Measurements from ENCODE around the gene NFKBIA. TPM values are rescaled to one million over a fixed set of nuclear protein-coding genes. Genes with fewer than 3 reads are reported as not detected.

Gene NFKBIA
- total RNA-seq, 4 donors from 2014 or later, result 362 to 1,916 (median 456) TPM

DNA sequence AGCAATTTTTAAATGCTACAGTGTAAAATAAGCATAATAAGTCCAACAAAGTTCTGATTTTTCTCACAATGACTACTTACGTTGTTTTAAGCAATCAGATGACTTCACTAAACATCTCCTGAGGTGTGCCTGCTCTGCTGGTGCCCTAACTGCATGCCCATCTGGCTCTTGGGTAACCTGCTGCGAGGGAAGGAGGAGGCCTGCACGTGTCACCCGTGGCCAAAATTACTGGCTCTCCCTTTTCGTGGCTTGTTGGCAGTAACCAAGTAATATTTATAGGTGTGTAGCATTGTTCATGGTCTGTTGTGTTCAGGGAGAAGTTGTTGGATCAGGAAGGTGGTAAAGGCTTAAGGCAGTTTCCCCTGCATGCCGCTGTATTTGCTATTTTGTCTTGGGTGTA is 6.3 kb upstream of the NFKBIA start:
- no peak for TF ChIP-seq EP300 (IDR thresholded peaks at IDR 0.05; ENCODE audit: low read depth)
- TF ChIP-seq, protein P1, sequence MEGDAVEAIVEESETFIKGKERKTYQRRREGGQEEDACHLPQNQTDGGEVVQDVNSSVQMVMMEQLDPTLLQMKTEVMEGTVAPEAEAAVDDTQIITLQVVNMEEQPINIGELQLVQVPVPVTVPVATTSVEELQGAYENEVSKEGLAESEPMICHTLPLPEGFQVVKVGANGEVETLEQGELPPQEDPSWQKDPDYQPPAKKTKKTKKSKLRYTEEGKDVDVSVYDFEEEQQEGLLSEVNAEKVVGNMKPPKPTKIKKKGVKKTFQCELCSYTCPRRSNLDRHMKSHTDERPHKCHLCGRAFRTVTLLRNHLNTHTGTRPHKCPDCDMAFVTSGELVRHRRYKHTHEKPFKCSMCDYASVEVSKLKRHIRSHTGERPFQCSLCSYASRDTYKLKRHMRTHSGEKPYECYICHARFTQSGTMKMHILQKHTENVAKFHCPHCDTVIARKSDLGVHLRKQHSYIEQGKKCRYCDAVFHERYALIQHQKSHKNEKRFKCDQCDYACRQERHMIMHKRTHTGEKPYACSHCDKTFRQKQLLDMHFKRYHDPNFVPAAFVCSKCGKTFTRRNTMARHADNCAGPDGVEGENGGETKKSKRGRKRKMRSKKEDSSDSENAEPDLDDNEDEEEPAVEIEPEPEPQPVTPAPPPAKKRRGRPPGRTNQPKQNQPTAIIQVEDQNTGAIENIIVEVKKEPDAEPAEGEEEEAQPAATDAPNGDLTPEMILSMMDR (IDR thresholded peaks at IDR 0.05), result no peak
- TF ChIP-seq POLR2A (IDR thresholded peaks at IDR 0.05), result no peak
- no peak for TF ChIP-seq POLR2AphosphoS5 (IDR thresholded peaks at IDR 0.05)
- no peak overlapping the region for H3K4me3 ChIP-seq
- H3K9me3 ChIP-seq, result no peaks in the 10 kb centered on the region
- no peak overlapping the region for H3K27ac ChIP-seq
- WGBS, 2 donors (ENCODE audit: low coverage in 1 of 2), result 86 to 87% methylated on average over 3 to 6 of the region's 6 CpGs
- H3K27me3 ChIP-seq, result no peaks in the 10 kb centered on the region
- intact Hi-C loops (cut with DNase I; ENCODE audit: low total_unique reads), result loop anchor here (10.0 kb wide), 1 partner anchor 146 kb away; no protein-coding TSS in a partner anchor
- DNase-seq, result no peak
- H3K36me3 ChIP-seq, result no peaks in the 10 kb centered on the region
- peaks cover 7 to 22% (median 11%) of the 10 kb centered on the region in 4 donors for H3K4me1 ChIP-seq
- in situ Hi-C loops (cut with MboI; ENCODE audit: low pct_ligation_motif_present in 1 of 4, low pct_unique_long_range_greater_than_20kb in 1 of 4, low sequenced_read_pairs in 3 of 4), result loop anchor here (5.0 to 25.0 kb wide), 8 partner anchors 124 to 699 kb away; partner anchors contain the start of genes BAZ1A (in 1 of the 4), CFL2 (in 1 of the 4), PPP2R3C (in 1 of the 4) and PRORP (in 1 of the 4)

DNA sequence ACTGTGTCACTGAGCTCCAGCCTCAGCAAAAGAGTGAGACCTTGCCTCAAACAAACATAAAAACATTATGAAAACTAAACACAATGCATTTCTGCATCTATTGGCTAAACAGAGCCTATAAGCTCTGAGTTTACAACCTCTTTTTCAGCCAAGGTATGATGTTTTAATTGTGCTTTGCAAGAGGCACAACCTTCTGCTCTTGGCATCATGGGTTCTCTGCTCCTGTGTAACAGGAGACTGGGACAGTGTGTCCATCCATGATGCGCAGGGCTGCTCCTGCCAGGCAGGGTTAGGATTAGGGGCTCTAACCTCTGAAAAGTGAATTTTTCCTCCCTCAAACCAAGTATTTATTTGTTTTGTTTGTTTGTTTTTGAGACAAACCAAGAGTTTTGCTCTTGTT is 5.0 kb upstream of the NFKBIA start:
- in situ Hi-C loops (cut with MboI; ENCODE audit: low pct_ligation_motif_present in 1 of 4, low pct_unique_long_range_greater_than_20kb in 1 of 4, low sequenced_read_pairs in 3 of 4), result loop anchor here in 3 of 4 donors (10.0 to 25.0 kb wide), 5 partner anchors 115 to 697 kb away; partner anchors contain the start of genes PSMA6 (in 2 of the 3), CFL2 (in 1 of the 3), PPP2R3C (in 1 of the 3) and PRORP (in 1 of the 3)
- intact Hi-C loops (cut with DNase I; ENCODE audit: low total_unique reads), result loop anchor here (5.0 kb wide), 1 partner anchor 192 kb away; no protein-coding TSS in a partner anchor
- TF ChIP-seq POLR2AphosphoS5 (IDR thresholded peaks at IDR 0.05), result no peak
- TF ChIP-seq EP300 (IDR thresholded peaks at IDR 0.05; ENCODE audit: low read depth), result no peak
- TF ChIP-seq, protein P1 (IDR thresholded peaks at IDR 0.05), result no peak
- no peak for TF ChIP-seq POLR2A (IDR thresholded peaks at IDR 0.05)
- DNase-seq, result no peak
- Histone ChIP-seq H3K27me3 (no peaks in the 10 kb centered on the region), H3K27ac (no peak overlapping the region), H3K9me3 (no peaks in the 10 kb centered on the region), H3K4me3 (no peak overlapping the region), H3K36me3 (no peaks in the 10 kb centered on the region), H3K4me1 (peaks cover 17 to 29% (median 17%) of the 10 kb centered on the region in 4 donors)
- WGBS, 2 donors (ENCODE audit: low coverage in 1 of 2), result 100% methylated on average over 1 of the region's 1 CpG

- Histone ChIP-seq H3K36me3 (peaks cover 0 to 6% (median 5%) of the 10 kb centered on the region in 4 donors), H3K27me3 (no peaks in the 10 kb centered on the region), H3K4me3 (no peak overlapping the region), H3K9me3 (no peaks in the 10 kb centered on the region), H3K4me1 (peaks cover 14 to 21% (median 18%) of the 10 kb centered on the region in 4 donors), H3K27ac (no peak overlapping the region)
- in situ Hi-C loops (cut with MboI; ENCODE audit: low pct_ligation_motif_present in 1 of 4, low pct_unique_long_range_greater_than_20kb in 1 of 4, low sequenced_read_pairs in 3 of 4), result loop anchor here in 3 of 4 donors (10.0 to 25.0 kb wide), 5 partner anchors 113 to 696 kb away; partner anchors contain the start of genes PSMA6 (in 2 of the 3), CFL2 (in 1 of the 3), PPP2R3C (in 1 of the 3) and PRORP (in 1 of the 3)
- 92 to 93% methylated on average over 4 to 8 of the region's 8 CpGs for WGBS, 2 donors (ENCODE audit: low coverage in 1 of 2)
- no peak for DNase-seq
- no peak for TF ChIP-seq POLR2AphosphoS5 (IDR thresholded peaks at IDR 0.05)
- TF ChIP-seq, protein P1 (IDR thresholded peaks at IDR 0.05), result no peak
- no peak for TF ChIP-seq EP300 (IDR thresholded peaks at IDR 0.05; ENCODE audit: low read depth)
- no peak for TF ChIP-seq POLR2A (IDR thresholded peaks at IDR 0.05)
- intact Hi-C loops (cut with DNase I; ENCODE audit: low total_unique reads), result loop anchor here (5.0 kb wide), 1 partner anchor 191 kb away; no protein-coding TSS in a partner anchor
These were observed 3.5 kb upstream of the NFKBIA start for GRCh38 chr14:35408026-35408425.

GRCh38 chr14:35407306-35407630 is 2.7 kb upstream of the NFKBIA start:
- H3K9me3 ChIP-seq, result no peaks in the 10 kb centered on the region
- no peak overlapping the region for H3K4me3 ChIP-seq
- intact Hi-C loops (cut with DNase I; ENCODE audit: low total_unique reads) (loop anchor here (5.0 kb wide), 1 partner anchor 190 kb away; no protein-coding TSS in a partner anchor), in situ Hi-C loops (cut with MboI; ENCODE audit: low pct_ligation_motif_present in 1 of 4, low pct_unique_long_range_greater_than_20kb in 1 of 4, low sequenced_read_pairs in 3 of 4) (loop anchor here in 3 of 4 donors (10.0 to 25.0 kb wide), 5 partner anchors 112 to 695 kb away; partner anchors contain the start of genes PSMA6 (in 2 of the 3), CFL2 (in 1 of the 3), PPP2R3C (in 1 of the 3) and PRORP (in 1 of the 3))
- TF ChIP-seq POLR2AphosphoS5 (IDR thresholded peaks at IDR 0.05) (no peak), EP300 (IDR thresholded peaks at IDR 0.05; ENCODE audit: low read depth) (no peak), POLR2A (IDR thresholded peaks at IDR 0.05) (no peak)
- TF ChIP-seq, protein P1 (IDR thresholded peaks at IDR 0.05), result peak in 2 of 5 experiments; percentile 3 to 14
- H3K27ac ChIP-seq, result peak overlapping the region in 1 of 4 donors; percentile 16
- whole genome bisulfite sequencing, 2 donors (ENCODE audit: low coverage in 1 of 2), result 33 to 41% methylated on average over 1 of the region's 1 CpG
- peaks cover 16 to 29% (median 24%) of the 10 kb centered on the region in 4 donors for H3K4me1 ChIP-seq
- peaks cover 0 to 13% (median 13%) of the 10 kb centered on the region in 4 donors for H3K36me3 ChIP-seq
- H3K27me3 ChIP-seq, result no peaks in the 10 kb centered on the region
- DNase-seq, result no peak

All from transverse colon (tissue), 4 donors.